ENCODE measurements around the gene CFD.
"Not testable (repeated sequence)": the region's sequence is repeated elsewhere in the genome, so short reads cannot be mapped to it uniquely, and the experiment has no call there.

Gene CFD

DNA sequence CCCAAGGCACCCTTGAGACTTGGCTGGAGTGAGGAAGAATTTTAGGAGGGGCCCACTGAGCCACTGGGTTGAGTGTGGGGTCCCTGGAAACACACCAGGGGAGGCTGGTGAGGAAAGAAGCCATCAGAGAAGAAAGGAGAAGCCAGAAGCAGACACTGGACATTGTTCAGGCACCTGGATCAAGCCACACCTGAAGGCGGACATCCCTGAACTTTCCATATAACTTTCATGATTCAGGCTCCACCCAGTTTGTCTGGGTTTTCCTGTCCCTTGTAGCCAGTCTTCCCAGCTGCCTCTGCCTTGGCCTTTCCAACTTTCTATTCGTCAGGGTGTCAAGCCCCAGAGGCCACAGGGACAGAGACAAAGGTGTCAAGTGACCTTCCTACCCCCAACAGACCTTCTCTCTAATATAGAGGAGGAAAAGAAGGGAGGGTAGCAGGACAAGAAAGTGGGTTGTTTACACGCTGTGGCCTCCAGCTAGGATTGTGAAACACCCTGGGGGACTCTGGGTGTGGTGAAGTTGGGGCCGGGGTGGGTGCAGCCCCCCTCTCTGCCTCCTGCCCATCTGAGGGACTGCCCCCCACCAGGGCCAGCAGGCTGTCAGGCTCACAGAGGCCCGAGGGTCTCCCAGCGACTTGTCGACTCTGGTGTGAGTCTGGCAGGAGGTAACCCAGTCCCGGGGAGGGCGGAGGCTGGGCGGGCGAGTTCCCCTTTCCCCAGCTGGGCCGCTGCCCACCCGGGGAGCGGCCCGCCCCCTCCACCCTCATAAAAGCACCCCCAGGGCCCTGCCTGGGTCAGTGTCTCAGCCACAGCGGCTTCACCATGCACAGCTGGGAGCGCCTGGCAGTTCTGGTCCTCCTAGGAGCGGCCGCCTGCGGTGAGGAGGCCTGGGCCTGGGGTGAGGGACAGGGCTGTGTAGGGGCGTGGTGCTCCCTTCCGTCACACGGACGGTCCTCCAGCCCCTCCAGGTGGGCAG is at the start of gene CFD:
Gene CFD (plus strand): TSS at position 797 of the 976 bp plus-strand sequence. CDS start 26 bp downstream, at position 823.
- in situ Hi-C loops (cut with MboI; ENCODE audit: low sequenced_read_pairs), result no loop called here

DNA sequence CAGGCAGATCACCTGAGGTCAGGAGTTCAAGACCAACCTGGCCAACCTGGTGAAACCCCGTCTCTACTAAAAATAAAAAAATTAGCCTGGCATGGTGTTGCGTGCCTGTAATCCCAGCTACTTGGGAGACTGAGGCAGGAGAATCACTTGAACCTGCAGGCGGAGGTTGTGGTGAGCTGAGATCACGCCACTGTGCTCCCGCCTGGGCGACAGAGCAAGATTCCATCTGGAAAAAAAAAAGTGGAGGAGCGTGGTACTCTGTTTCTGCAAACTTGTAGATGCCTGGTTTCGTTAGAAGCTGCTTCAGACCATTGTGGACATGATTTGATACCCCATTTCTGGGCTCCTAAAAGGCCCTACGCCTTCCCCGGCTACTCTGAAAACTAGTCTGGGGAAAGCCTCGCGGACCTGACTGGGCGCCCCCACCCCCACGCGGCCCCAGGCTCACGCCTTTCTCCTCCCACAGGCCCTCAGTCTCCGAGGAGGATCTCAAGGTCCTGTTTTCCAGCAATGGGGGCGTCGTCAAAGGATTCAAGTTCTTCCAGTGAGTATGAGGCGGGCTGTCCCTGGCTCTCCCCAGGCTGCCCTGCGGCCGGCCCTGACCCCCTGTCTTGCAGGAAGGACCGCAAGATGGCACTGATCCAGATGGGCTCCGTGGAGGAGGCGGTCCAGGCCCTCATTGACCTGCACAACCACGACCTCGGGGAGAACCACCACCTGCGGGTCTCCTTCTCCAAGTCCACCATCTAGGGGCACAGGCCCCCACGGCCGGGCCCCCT is 49.2 kb upstream of the CFD start:
- in situ Hi-C loops (cut with MboI; ENCODE audit: low sequenced_read_pairs), result no loop called here

- in situ Hi-C loops (cut with MboI; ENCODE audit: low sequenced_read_pairs), result no loop called here
These were observed 48.5 kb upstream of the CFD start for GRCh38 chr19:810883-811489.

GRCh38 chr19:811506-812048 is 47.9 kb upstream of the CFD start:
- in situ Hi-C loops (cut with MboI; ENCODE audit: low sequenced_read_pairs), result no loop called here

DNA sequence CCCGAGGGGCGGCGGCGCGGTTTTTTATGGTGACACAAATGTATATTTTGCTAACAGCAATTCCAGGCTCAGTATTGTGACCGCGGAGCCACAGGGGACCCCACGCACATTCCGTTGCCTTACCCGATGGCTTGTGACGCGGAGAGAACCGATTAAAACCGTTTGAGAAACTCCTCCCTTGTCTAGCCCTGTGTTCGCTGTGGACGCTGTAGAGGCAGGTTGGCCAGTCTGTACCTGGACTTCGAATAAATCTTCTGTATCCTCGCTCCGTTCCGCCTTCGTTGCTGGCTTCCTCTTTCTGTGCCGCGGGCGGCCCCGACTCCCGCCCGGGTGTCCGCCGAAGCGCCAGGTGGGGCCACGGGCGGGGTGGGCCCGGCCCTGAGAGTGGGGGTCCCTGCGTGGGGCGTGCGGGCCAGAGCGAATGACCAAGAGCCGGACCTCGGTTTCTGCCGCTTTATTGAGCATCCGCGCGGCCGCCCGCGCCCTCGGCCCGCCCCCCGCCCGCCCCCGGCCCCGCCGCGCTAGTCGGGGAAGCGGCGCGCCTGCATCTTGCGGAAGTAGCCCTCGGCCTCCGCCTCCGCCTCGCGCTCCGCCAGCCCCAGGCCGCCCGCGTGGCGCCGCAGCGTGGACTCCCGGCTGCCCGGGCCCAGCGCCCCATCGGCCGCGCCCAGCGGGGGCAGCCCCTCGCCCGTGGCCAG is 47.3 kb upstream of the CFD start:
- in situ Hi-C loops (cut with MboI; ENCODE audit: low sequenced_read_pairs), result no loop called here

GRCh38 chr19:812747-813218 is 46.7 kb upstream of the CFD start:
- in situ Hi-C loops (cut with MboI; ENCODE audit: low sequenced_read_pairs), result no loop called here

DNA sequence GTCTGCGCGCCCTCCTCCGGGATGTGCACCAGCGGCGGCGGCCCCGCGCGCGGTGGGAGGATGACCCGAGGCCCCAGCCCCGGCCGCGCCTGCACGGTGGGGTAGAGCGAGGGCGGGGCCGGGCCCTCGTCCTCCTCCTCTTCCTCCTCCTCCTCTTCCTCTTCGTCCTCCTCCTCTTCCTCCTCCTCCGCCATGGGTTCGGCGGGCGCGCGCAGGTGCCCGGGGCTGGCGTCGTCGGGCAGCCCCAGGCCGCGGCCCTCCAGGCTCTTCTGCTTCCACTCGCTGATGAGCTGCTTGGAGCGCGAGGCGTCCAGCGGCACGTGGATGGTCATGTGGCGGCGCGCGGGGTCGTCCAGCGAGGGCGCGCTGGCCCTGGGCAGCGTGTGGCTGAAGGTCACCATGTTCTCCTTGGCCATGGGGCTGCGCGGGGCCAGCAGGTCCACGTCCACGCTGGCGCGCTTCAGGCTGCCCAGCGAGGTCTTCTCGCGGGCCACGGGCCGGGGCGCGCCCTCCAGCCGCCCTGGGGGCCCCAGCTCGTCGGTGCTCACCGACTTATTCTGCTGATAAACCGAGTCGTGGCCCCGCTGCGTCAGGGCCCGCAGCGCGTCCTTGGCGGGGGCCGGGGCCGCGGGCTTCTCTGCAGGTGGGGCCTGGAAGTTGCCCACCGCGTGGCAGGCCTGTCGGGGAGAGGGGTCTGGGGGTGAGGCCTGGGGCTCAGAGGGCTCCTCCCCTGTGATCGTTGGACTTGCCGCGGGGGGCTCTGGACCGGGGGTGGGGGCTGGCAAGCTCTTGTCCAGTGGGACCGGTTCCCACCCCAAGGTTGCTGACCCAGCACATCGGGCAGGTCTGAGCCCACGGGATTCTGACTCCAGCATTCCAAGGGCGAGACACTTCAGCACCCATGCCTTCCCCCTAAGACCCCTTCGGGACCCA is 46.0 kb upstream of the CFD start:
- in situ Hi-C loops (cut with MboI; ENCODE audit: low sequenced_read_pairs), result no loop called here

GRCh38 chr19:814152-815078 is 45.0 kb upstream of the CFD start:
- in situ Hi-C loops (cut with MboI; ENCODE audit: low sequenced_read_pairs), result no loop called here

- in situ Hi-C loops (cut with MboI; ENCODE audit: low sequenced_read_pairs), result no loop called here
These were observed 44.2 kb upstream of the CFD start for GRCh38 chr19:815079-815774.

DNA sequence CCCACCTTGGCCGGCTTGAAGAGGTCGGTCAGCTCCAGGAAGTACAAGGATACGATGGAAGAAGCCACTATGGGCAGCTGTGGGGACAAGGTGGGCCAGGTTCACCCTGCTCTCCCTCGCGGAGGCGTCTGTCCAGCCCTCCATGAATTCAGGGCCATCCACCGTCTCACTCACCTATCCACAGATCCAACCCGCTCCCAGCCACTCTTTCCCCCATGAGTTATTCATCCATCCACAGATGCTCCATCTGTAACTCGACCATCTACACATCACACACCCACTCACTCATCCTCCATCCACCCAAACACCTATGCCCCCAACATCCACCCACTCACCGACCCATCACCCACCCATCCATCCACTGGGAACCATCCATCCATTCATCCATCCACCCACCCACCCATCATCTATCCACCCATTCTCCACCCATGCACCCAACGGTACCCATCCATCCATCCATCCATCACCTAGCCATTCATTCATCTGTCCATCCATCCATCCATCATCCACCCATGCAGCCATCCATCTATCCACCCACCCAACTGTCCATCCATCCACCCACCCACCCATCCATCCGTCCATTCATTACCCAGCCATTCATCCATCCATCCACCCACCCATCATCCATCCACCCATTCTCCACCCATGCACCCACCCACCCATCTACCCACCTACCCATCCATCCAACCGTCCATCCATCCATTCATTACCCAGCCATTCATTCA is 43.5 kb upstream of the CFD start:
- in situ Hi-C loops (cut with MboI; ENCODE audit: low sequenced_read_pairs), result no loop called here

DNA sequence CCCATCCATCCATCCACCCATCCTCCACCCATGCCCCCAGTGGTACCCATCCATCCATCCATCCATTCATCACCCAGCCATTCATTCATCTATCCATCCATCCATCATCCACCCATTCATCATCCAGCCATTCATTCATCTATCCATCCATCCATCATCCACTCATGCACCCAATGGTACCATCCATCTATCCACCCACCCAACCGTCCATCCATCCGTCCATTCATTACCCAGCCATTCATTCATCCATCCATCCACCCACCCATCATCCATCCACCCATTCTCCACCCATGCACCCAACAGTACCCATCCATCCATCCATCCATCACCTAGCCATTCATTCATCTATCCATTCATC is 43.0 kb upstream of the CFD start:
- in situ Hi-C loops (cut with MboI; ENCODE audit: low sequenced_read_pairs), result no loop called here

DNA sequence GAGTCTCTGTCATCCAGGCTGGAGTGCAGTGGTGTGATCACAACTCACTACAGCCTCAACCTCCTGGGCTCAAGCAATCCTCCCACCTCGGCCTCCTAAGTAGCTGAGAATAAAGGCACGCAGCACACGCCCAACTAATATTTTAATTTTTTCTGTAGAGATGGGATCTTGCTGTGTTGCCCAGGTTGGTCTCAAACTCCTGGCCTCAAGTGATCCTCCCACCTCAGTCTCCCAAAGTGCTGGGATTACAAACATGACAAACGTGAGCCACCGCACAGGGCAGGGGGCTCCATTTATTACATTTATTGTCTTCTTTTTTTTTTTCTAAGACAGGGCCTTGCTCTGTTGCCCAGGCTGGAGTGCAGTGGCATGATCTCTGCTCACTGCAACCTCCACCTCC is 39.3 kb upstream of the CFD start:
- in situ Hi-C loops (cut with MboI; ENCODE audit: low sequenced_read_pairs), result not testable (repeated sequence)

- in situ Hi-C loops (cut with MboI; ENCODE audit: low sequenced_read_pairs), result no loop called here
These were observed 38.1 kb upstream of the CFD start for GRCh38 chr19:821231-821824.

GRCh38 chr19:821825-822503 is 37.5 kb upstream of the CFD start, which contains the start of gene PLPPR3:
Gene PLPPR3 (minus strand): TSS chr19:821955. CDS start chr19:821559, 396 bp downstream.
- in situ Hi-C loops (cut with MboI; ENCODE audit: low sequenced_read_pairs), result no loop called here

DNA sequence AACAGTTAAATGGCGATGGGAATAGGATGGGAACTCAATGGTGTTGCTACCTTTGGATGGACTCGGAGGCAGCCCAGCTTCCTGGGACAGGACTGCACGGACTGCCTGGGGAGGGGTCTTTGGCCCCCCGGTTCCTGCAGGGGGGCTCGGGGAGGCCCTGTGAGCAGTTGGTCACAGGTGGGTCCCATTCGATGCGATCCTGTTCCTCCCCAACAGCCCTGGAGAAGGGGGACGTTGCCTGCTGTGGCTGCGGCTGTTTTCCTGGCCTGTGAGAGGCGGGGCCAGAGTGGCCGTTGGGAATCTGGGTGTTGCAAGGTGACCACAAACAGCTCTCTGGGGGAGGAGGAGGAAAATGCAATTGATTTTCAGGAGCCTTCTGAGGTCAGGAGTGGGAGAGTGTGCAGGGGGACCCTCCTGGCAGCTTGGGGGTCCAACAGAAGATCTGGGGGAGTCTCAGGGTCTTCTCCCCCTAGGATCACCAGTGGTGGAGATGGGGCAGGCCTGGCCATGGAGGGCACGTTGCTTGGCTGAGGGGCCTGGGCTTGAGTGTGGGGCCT is 35.8 kb upstream of the CFD start:
- in situ Hi-C loops (cut with MboI; ENCODE audit: low sequenced_read_pairs), result no loop called here

DNA sequence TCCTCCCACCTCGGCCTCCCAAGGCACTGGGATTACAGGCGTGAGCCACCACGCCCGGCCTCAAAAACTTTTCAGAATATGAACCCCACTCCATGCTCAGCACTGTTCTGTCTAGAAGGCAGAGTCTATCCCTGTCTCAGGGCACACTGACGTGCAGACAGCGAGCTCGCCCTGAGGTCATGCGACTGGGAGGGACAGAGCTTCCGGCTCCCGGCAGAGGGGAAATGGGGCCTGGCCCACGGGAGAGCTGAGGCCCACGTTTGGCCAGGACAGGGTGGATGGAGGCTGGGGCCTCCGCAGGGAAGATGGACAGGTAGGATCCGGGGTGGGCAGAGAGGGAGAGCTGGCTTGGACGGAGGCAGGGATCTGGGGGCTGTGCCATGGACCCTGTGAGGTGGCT is 34.6 kb upstream of the CFD start:
- in situ Hi-C loops (cut with MboI; ENCODE audit: low sequenced_read_pairs), result no loop called here
